Gastroesophageal sphincter (tissue), 4 donors: ENCODE results near the gene SLC16A6. TPM values are rescaled to one million over a fixed set of nuclear protein-coding genes. Genes with fewer than 3 reads are reported as not detected.
A peak's percentile ranks its signal among the peaks of the same experiment; 100 is the strongest.
"Not testable (repeated sequence)": the region's sequence is repeated elsewhere in the genome, so short reads cannot be mapped to it uniquely, and the experiment has no call there.

Experiments used
- ATAC-seq: fragments of 150-250 bp; one replicate; pipeline ENCODE4 v1.9.1; 2016; ENCODE audit warnings: mild to moderate bottlenecking, moderate library complexity
- H3K27ac ChIP-seq, 4 donors: fragments of 200-600 bp; sonication (generic) in 3 of 4; 1 replicate in 3 of 4; 2 replicates in 1 of 4; pipeline ENCODE4 v1.5.1; 2016 to 2019
- H3K27me3 ChIP-seq: fragments of 200-600 bp; sonication (generic); one replicate; pipeline ENCODE4 v1.5.1; 2019
- H3K36me3 ChIP-seq, 2 donors: fragments of 200-600 bp; sonication (generic); one replicate each; pipeline ENCODE4 v1.5.1; 2019; ENCODE audit warnings: control low read depth in 1 of 2
- H3K4me1 ChIP-seq, 3 donors: fragments of 200-600 bp; sonication (generic); 1 replicate in 2 of 3; 2 replicates in 1 of 3; pipeline ENCODE4 v1.5.1; 2016 to 2019; ENCODE audit warnings: control low read depth in 2 of 3
- H3K4me3 ChIP-seq, 2 donors: fragments of 200-600 bp; sonication (generic); one replicate each; pipeline ENCODE4 v1.5.1; 2019; ENCODE audit warnings: mild to moderate bottlenecking in 1 of 2, moderate library complexity in 1 of 2
- H3K9me3 ChIP-seq, 3 donors: fragments of 200-600 bp; sonication (generic); one replicate each; pipeline ENCODE4 v1.5.1; 2017 to 2019; ENCODE audit warnings: control low read depth in 2 of 3
- CTCF ChIP-seq, 4 experiments: fragments of 200-600 bp in 2 of 4; fragments of 450-650 bp in 2 of 4; sonication (generic) in 1 of 4; IDR thresholded peaks; one replicate each; pipeline ENCODE4 v1.5.1; 2017 to 2019; ENCODE audit warnings: antibody characterized with exemption in 4 of 4, mild to moderate bottlenecking in 2 of 4, moderate library complexity in 2 of 4
- EP300 ChIP-seq: sonication (generic); formaldehyde crosslinking; IDR thresholded peaks from one replicate; pipeline ENCODE4 v1.6.1; 2017; ENCODE audit warnings: antibody characterized with exemption, mild to moderate bottlenecking
- POLR2A ChIP-seq, 2 donors: fragments of 450-650 bp; IDR thresholded peaks; one replicate each; pipeline ENCODE4 v1.6.1; 2017; ENCODE audit warnings: antibody characterized with exemption in 2 of 2, mild to moderate bottlenecking in 2 of 2, moderate library complexity in 1 of 2
- POLR2AphosphoS5 ChIP-seq: sonication (generic); formaldehyde crosslinking; IDR thresholded peaks from one replicate; pipeline ENCODE4 v1.6.1; 2017; ENCODE audit warnings: antibody characterized with exemption
- WGBS, 2 donors: methylation state at CpG; one replicate each; pipeline ENCODE4 v1.1.5; 2018; ENCODE audit warnings: low coverage in 1 of 2; 5-methylcytosine and 5-hydroxymethylcytosine counted together
- total RNA-seq, 4 donors: library from RNA; depleted of rRNA; stranded (reverse); fragments of >200 nt; gene quantifications; one replicate each; pipeline ENCODE4 v1.1.0, GENCODE V29; 2016

SLC16A6 gene
- total RNA-seq, 4 donors from 2014 or later, result 0.27 to 0.67 (median 0.46) TPM; not detected in 1

- ATAC-seq, result no peak
These were observed 52.1 kb downstream of the SLC16A6 start for GRCh38 chr17:68238871-68239253.

GRCh38 chr17:68238164-68238870 is 52.6 kb downstream of the SLC16A6 start:
- no peaks in the 10 kb centered on the region for H3K9me3 ChIP-seq
- peaks cover 0 to 16% (median 0%) of the 10 kb centered on the region in 3 donors for H3K4me1 ChIP-seq
- H3K4me3 ChIP-seq, result no peak overlapping the region
- no peaks in the 10 kb centered on the region for H3K36me3 ChIP-seq
- ATAC-seq, result no peak
- TF ChIP-seq POLR2AphosphoS5 (peak; percentile 36), CTCF (IDR thresholded peaks at IDR 0.05) (no peak)
- H3K27ac ChIP-seq, result peak overlapping the region in 2 of 4 donors; percentile 48 to 74
- no peaks in the 10 kb centered on the region for H3K27me3 ChIP-seq
- WGBS, 2 donors, result 43 to 86% methylated on average over 2 to 3 of the region's 3 CpGs

More at GRCh38 chr17:68238871-68239253, 52.1 kb downstream of the SLC16A6 start:
- no peaks in the 10 kb centered on the region for H3K36me3 ChIP-seq
- H3K9me3 ChIP-seq, result no peaks in the 10 kb centered on the region
- TF ChIP-seq POLR2A (IDR thresholded peaks at IDR 0.05), result no peak
- no peak for TF ChIP-seq POLR2AphosphoS5
- TF ChIP-seq CTCF (IDR thresholded peaks at IDR 0.05), result no peak
- TF ChIP-seq EP300, result no peak
- H3K27ac ChIP-seq, result peak overlapping the region in 2 of 4 donors; percentile 1 to 19
- H3K4me3 ChIP-seq, result no peak overlapping the region
- peaks cover 0 to 16% (median 0%) of the 10 kb centered on the region in 3 donors for H3K4me1 ChIP-seq
- WGBS, 2 donors, result 51 to 76% methylated on average over 3 of the region's 3 CpGs
- H3K27me3 ChIP-seq, result no peaks in the 10 kb centered on the region

GRCh38 chr17:68237369-68238163 is 53.4 kb downstream of the SLC16A6 start:
- not testable (repeated sequence) for H3K27me3 ChIP-seq, H3K9me3 ChIP-seq, H3K4me3 ChIP-seq, H3K36me3 ChIP-seq
- TF ChIP-seq POLR2AphosphoS5, result peak; percentile 22
- peaks cover 0 to 16% (median 0%) of the 10 kb centered on the region in 3 donors for H3K4me1 ChIP-seq
- peak overlapping the region; percentile 5 to 74 (median 58) for H3K27ac ChIP-seq
- 70 to 72% methylated on average over 11 to 13 of the region's 16 CpGs for WGBS, 2 donors
- peak; percentile 45 for ATAC-seq

- not testable (repeated sequence) for H3K4me3 ChIP-seq, H3K27me3 ChIP-seq, H3K36me3 ChIP-seq, H3K9me3 ChIP-seq, ATAC-seq
- H3K27ac ChIP-seq, result peak overlapping the region in 3 of 4 donors; percentile 30 to 70 (median 69)
- H3K4me1 ChIP-seq, result peaks cover 0 to 16% (median 0%) of the 10 kb centered on the region in 3 donors
- WGBS, 2 donors, result 50% methylated on average over 1 of the region's 11 CpGs; no CpG with 5 or more reads in 1 of the 2 donors
These were observed 55.6 kb downstream of the SLC16A6 start for GRCh38 chr17:68235336-68235791.

- peaks cover 0 to 16% (median 0%) of the 10 kb centered on the region in 3 donors for H3K4me1 ChIP-seq
- H3K4me3 ChIP-seq, H3K9me3 ChIP-seq, ATAC-seq, H3K36me3 ChIP-seq, H3K27me3 ChIP-seq: not testable (repeated sequence)
- whole genome bisulfite sequencing, 2 donors, result 74 to 84% methylated on average over 10 of the region's 12 CpGs
- H3K27ac ChIP-seq, result peak overlapping the region in 3 of 4 donors; percentile 30 to 70 (median 69)
- TF ChIP-seq POLR2AphosphoS5, result peak; percentile 56
These were observed 56.1 kb downstream of the SLC16A6 start for GRCh38 chr17:68234726-68235335.

GRCh38 chr17:68232741-68233140 is 58.2 kb downstream of the SLC16A6 start:
- ATAC-seq, result peak; percentile 93
- 92% methylated on average over 1 of the region's 1 CpG; no CpG with 5 or more reads in 1 of the 2 donors for WGBS, 2 donors
- not testable (repeated sequence) for H3K27ac ChIP-seq, H3K4me1 ChIP-seq, H3K27me3 ChIP-seq, H3K9me3 ChIP-seq, H3K4me3 ChIP-seq, H3K36me3 ChIP-seq
- TF ChIP-seq POLR2AphosphoS5, result peak; percentile 24
